ENCODE measurements around the gene EML4. TPM values are rescaled to one million over a fixed set of nuclear protein-coding genes. Genes with fewer than 3 reads are reported as not detected.
A peak's percentile ranks its signal among the peaks of the same experiment; 100 is the strongest.

Gene EML4
- total and polyA plus RNA-seq, 2 of the 13 experiments (the other 11 are each of a cell fraction or from before 2014, with no cell fraction given) = 243 to 476 TPM

- TF ChIP-seq ZNF589 (CRISPR knock-in tag; conservative IDR thresholded peaks at IDR 0.05) = no peak
- peak; percentile 82; the same call in 1 of the 2 replicates for TF ChIP-seq ETV6 (CRISPR knock-in tag; conservative IDR thresholded peaks at IDR 0.05)
- no peak for TF ChIP-seq ZNF780A (CRISPR knock-in tag; IDR thresholded peaks at IDR 0.05)
- TF ChIP-seq ZNF383 (CRISPR knock-in tag; IDR thresholded peaks at IDR 0.05; ENCODE audit: borderline replicate concordance) = no peak
- peak; percentile 85; the same call in 1 of the 2 replicates for TF ChIP-seq FOXJ3 (CRISPR knock-in tag; IDR thresholded peaks at IDR 0.05; ENCODE audit: borderline replicate concordance)
- TF ChIP-seq, protein P1, sequence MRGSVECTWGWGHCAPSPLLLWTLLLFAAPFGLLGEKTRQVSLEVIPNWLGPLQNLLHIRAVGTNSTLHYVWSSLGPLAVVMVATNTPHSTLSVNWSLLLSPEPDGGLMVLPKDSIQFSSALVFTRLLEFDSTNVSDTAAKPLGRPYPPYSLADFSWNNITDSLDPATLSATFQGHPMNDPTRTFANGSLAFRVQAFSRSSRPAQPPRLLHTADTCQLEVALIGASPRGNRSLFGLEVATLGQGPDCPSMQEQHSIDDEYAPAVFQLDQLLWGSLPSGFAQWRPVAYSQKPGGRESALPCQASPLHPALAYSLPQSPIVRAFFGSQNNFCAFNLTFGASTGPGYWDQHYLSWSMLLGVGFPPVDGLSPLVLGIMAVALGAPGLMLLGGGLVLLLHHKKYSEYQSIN (CRISPR knock-in tag; IDR thresholded peaks at IDR 0.05; ENCODE audit: borderline replicate concordance) = no peak
- no peak; the same call in 1 of the 2 replicates for TF ChIP-seq MAX (IDR thresholded peaks at IDR 0.05)
- TF ChIP-seq MED8 (CRISPR knock-in tag; IDR thresholded peaks at IDR 0.05; ENCODE audit: insufficient replicate concordance) = peak; percentile 94
- TF ChIP-seq, protein P2, sequence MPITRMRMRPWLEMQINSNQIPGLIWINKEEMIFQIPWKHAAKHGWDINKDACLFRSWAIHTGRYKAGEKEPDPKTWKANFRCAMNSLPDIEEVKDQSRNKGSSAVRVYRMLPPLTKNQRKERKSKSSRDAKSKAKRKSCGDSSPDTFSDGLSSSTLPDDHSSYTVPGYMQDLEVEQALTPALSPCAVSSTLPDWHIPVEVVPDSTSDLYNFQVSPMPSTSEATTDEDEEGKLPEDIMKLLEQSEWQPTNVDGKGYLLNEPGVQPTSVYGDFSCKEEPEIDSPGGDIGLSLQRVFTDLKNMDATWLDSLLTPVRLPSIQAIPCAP (CRISPR knock-in tag; IDR thresholded peaks at IDR 0.05; ENCODE audit: low read depth) = no peak
- no peak for TF ChIP-seq SMC3 (IDR thresholded peaks at IDR 0.05; ENCODE audit: low read length)
- no peak for TF ChIP-seq GZF1 (CRISPR knock-in tag; IDR thresholded peaks at IDR 0.05)
- TF ChIP-seq PRDM15 (CRISPR knock-in tag; IDR thresholded peaks at IDR 0.05) = no peak
- TF ChIP-seq ZNF720 (CRISPR knock-in tag; IDR thresholded peaks at IDR 0.05) = no peak
- peak; percentile 90 for TF ChIP-seq SIX1 (CRISPR knock-in tag; IDR thresholded peaks at IDR 0.05; ENCODE audit: borderline replicate concordance)
- TF ChIP-seq FOXA1 (IDR thresholded peaks at IDR 0.05) = no peak
- TF ChIP-seq FOXA1 (CRISPR knock-in tag; IDR thresholded peaks at IDR 0.05) = peak; percentile 82
- no peak for TF ChIP-seq KDM1A (CRISPR knock-in tag; IDR thresholded peaks at IDR 0.05)
- TF ChIP-seq MEF2D (CRISPR knock-in tag; IDR thresholded peaks at IDR 0.05) = peak; percentile 22
- no peak for TF ChIP-seq ATAD3A (CRISPR knock-in tag; IDR thresholded peaks at IDR 0.05)
- TF ChIP-seq BRCA1 (CRISPR knock-in tag; IDR thresholded peaks at IDR 0.05) = no peak
- no peak for TF ChIP-seq ZNF777 (CRISPR knock-in tag; IDR thresholded peaks at IDR 0.05)
- peak; percentile 65; the same call in 1 of the 2 replicates for TF ChIP-seq HMG20A (CRISPR knock-in tag; IDR thresholded peaks at IDR 0.05; ENCODE audit: borderline replicate concordance)
- TF ChIP-seq ZNF414 (CRISPR knock-in tag; IDR thresholded peaks at IDR 0.05) = no peak
- no peak for TF ChIP-seq HNRNPLL (IDR thresholded peaks at IDR 0.05; ENCODE audit: low read depth, low read length, poor library complexity, severe bottlenecking)
- TF ChIP-seq LCORL (IDR thresholded peaks at IDR 0.05) = no peak
- 0 out of 2 replicates have a peak, but pooled peaks have one; percentile 7 for TF ChIP-seq LCORL (CRISPR knock-in tag; IDR thresholded peaks at IDR 0.05)
Measured at GRCh38 chr2:42141687-42142546, 27.2 kb upstream of the EML4 start (continued).

Measured in HepG2 (cell line).